Caco-2 (cell line): Measurements from ENCODE around the gene RNF133. TPM values are rescaled to one million over a fixed set of nuclear protein-coding genes. Genes with fewer than 3 reads are reported as not detected.

Experiments
- BruUV-seq: library from RNA; stranded (reverse); fragments of 400-500 nt; replicated peaks from 2 replicates; lab custom pipeline; 2021; lab: Mats Ljungman, UMichigan
- CTCF ChIA-PET: fragments of 300-600 bp; sonication (Branson Sonifier 250); formaldehyde crosslinking; loops from one replicate; lab custom pipeline; 2022; ENCODE audit warnings: antibody characterized with exemption; lab: Charles Lee
- POLR2A ChIA-PET: fragments of 300-600 bp; sonication (Branson Sonifier 250); formaldehyde crosslinking; loops from one replicate; lab custom pipeline; 2022; ENCODE audit warnings: antibody characterized with exemption; lab: Charles Lee
- DNase-seq, 2 experiments: peaks; one replicate each; pipeline versions ENCODE4 v3.0.0 to v3.0.0-alpha.2; 2020 to 2022
- H3K27me3 ChIP-seq: replicated peaks from 2 replicates; pipeline ENCODE4 v1.6.0; 2011; ENCODE audit warnings: low read length; ENCODE audit not compliant: control insufficient read depth, insufficient read depth
- H3K36me3 ChIP-seq: 2 replicates; pipeline ENCODE4 v1.5.1; 2011; ENCODE audit warnings: low read length; ENCODE audit not compliant: control insufficient read depth, insufficient read depth
- H3K4me1 ChIP-seq: fragments of 250-450 bp; sonication (Bioruptor Pico); 2 replicates; pipeline ENCODE4 v1.5.1; 2020; ENCODE audit warnings: mild to moderate bottlenecking
- H3K4me3 ChIP-seq: 2 replicates; pipeline ENCODE4 v1.5.1; 2011; ENCODE audit warnings: low read depth, mild to moderate bottlenecking, control low read depth, low read length
- H3K9me3 ChIP-seq: fragments of 250-450 bp; sonication (Bioruptor Pico); 2 replicates; pipeline ENCODE4 v1.5.1; 2020; ENCODE audit warnings: mild to moderate bottlenecking, moderate library complexity
- H3K27ac Mint-ChIP-seq: one replicate; pipeline ENCODE4 v1.8.0; 2022; ENCODE audit warnings: mixed read lengths; ENCODE audit not compliant: unreplicated experiment
- H3K27me3 Mint-ChIP-seq: one replicate; pipeline ENCODE4 v1.8.0; 2022; ENCODE audit warnings: mixed read lengths; ENCODE audit not compliant: insufficient read depth, unreplicated experiment
- H3K36me3 Mint-ChIP-seq: one replicate; pipeline ENCODE4 v1.8.0; 2022; ENCODE audit warnings: mild to moderate bottlenecking, mixed read lengths; ENCODE audit not compliant: insufficient read depth, unreplicated experiment
- H3K4me1 Mint-ChIP-seq: one replicate; pipeline ENCODE4 v1.8.0; 2022; ENCODE audit warnings: low read depth, mixed read lengths; ENCODE audit not compliant: unreplicated experiment
- H3K4me3 Mint-ChIP-seq: one replicate; pipeline ENCODE4 v1.8.0; 2022; ENCODE audit warnings: mild to moderate bottlenecking, moderate library complexity, mixed read lengths; ENCODE audit not compliant: unreplicated experiment
- H3K9me3 Mint-ChIP-seq: one replicate; pipeline ENCODE4 v1.8.0; 2022; ENCODE audit warnings: mixed read lengths; ENCODE audit not compliant: unreplicated experiment
- intact Hi-C: fragments of 100-400 bp; cut with micrococcal nuclease; formaldehyde crosslinking; loops from one replicate; pipeline ENCODE4 v1.10.0; 2022; ENCODE audit not compliant: unreplicated experiment
- total RNA-seq: library from RNA; stranded (reverse); gene quantifications from 2 replicates; pipeline ENCODE4 v1.2.3, GENCODE V29; 2022
- TF ChIP-seq, protein P1 (sequence below), 2 experiments: fragments of 200-600 bp in 1 of 2; IDR thresholded peaks; 1 replicate in 1 of 2; 2 replicates in 1 of 2; pipeline versions ENCODE4 v1.5.1 to v1.8.0; 2011 to 2022; ENCODE audit warnings: antibody characterized with exemption in 1 of 2, control low read depth in 1 of 2, inconsistent platforms in 1 of 2, low read depth in 1 of 2, low read length in 1 of 2, mild to moderate bottlenecking in 1 of 2, moderate library complexity in 1 of 2; ENCODE audit not compliant: insufficient read depth in 1 of 2, severe bottlenecking in 1 of 2, unreplicated experiment in 1 of 2

RNF133 gene
- total RNA-seq, 1 experiment from 2014 or later, result not detected

DNA sequence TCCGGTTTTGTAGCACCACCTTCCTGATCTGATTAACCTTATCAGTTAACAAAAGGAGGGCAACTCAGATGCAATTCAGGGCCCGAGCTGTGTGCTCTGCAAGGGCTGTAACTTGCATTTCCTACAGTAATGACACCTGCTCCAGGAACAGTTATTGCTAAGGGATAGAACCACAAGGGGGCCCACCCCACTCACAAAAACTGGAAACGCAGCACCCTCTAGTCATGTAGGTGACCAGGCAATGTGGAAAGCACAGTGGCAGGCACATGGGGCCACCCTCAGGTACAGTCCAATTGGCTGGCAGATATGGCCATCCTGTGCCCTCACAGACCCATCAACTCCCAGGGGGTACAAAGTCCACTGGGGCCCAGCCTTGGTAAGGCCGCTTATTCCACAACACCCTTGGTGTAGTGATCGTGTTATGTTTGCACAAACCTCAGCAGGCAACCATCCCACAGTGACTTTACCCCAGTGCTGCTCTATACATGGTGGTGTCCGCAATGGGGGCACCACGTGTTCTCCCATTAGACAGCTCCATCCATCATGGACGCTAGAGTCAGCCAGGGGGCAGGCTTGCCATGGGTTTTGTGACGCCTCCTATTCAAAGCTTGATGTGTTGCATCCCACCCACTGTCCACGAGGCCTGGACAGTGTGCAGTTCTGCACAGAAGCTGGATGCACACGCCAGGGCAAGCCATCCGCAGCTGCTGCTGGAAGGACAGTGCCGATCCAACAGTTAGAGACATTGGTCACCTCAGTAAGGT is 9.4 kb downstream of the RNF133 start:
- Mint-ChIP-seq H3K4me1 (no peaks in the 10 kb centered on the region), H3K27me3 (peaks cover 3% of the 10 kb centered on the region), H3K9me3 (peaks cover 17% of the 10 kb centered on the region), H3K27ac (no peak overlapping the region), H3K36me3 (no peaks in the 10 kb centered on the region), H3K4me3 (no peak overlapping the region)
- TF ChIP-seq, protein P1, sequence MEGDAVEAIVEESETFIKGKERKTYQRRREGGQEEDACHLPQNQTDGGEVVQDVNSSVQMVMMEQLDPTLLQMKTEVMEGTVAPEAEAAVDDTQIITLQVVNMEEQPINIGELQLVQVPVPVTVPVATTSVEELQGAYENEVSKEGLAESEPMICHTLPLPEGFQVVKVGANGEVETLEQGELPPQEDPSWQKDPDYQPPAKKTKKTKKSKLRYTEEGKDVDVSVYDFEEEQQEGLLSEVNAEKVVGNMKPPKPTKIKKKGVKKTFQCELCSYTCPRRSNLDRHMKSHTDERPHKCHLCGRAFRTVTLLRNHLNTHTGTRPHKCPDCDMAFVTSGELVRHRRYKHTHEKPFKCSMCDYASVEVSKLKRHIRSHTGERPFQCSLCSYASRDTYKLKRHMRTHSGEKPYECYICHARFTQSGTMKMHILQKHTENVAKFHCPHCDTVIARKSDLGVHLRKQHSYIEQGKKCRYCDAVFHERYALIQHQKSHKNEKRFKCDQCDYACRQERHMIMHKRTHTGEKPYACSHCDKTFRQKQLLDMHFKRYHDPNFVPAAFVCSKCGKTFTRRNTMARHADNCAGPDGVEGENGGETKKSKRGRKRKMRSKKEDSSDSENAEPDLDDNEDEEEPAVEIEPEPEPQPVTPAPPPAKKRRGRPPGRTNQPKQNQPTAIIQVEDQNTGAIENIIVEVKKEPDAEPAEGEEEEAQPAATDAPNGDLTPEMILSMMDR (IDR thresholded peaks at IDR 0.05; ENCODE audit: insufficient read depth in 1 of 2, low read depth in 1 of 2, low read length in 1 of 2, severe bottlenecking in 1 of 2, unreplicated experiment in 1 of 2), result no peak
- DNase-seq, result no peak
- Histone ChIP-seq H3K4me3 (no peak overlapping the region), H3K9me3 (peaks cover 8% of the 10 kb centered on the region; the same call in 1 of the 2 replicates), H3K36me3 (no peaks in the 10 kb centered on the region), H3K4me1 (no peaks in the 10 kb centered on the region), H3K27me3 (no peaks in the 10 kb centered on the region)
- ChIA-PET CTCF (no interaction called here), POLR2A (no interaction called here)
- BruUV-seq, result no TSS peak
- intact Hi-C loops, result no loop called here

DNA sequence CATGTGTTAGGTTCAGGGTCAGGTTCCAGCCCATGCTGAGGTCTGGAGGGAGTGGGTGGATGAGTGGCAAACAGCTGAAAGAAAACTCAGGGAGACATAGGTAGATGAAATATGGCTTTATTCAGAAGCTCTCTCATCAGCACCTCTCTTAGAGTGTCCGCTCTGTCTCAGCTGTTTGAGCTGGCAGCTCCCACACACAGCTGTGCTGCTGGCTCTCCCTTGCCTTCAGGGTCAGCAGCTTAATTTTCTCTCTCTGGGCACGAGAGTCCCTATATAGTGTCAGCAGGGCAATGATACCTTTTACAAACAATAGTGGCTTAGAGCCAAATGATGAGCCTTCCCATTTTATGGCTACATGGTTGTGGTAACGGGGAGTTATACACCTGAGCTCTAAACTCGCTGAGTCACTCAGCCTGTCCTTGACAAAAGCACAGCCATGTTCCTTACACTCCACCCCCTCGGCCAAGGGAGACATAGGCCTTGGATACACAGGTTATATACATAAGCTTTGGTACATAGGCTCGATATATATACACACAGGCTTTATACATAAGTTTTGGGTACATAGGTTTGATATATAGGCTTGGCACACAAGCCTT is 10.4 kb downstream of the RNF133 start:
- Mint-ChIP-seq H3K27ac (no peak overlapping the region), H3K9me3 (peaks cover 11% of the 10 kb centered on the region), H3K27me3 (no peaks in the 10 kb centered on the region), H3K4me1 (no peaks in the 10 kb centered on the region), H3K4me3 (no peak overlapping the region), H3K36me3 (no peaks in the 10 kb centered on the region)
- CTCF ChIA-PET, result no interaction called here
- POLR2A ChIA-PET, result no interaction called here
- no TSS peak for BruUV-seq
- no peak for DNase-seq
- intact Hi-C loops, result no loop called here
- Histone ChIP-seq H3K9me3 (peaks cover 8% of the 10 kb centered on the region; the same call in 1 of the 2 replicates), H3K27me3 (no peaks in the 10 kb centered on the region), H3K36me3 (no peaks in the 10 kb centered on the region), H3K4me1 (no peaks in the 10 kb centered on the region), H3K4me3 (no peak overlapping the region)
- TF ChIP-seq, protein P1 (IDR thresholded peaks at IDR 0.05; ENCODE audit: insufficient read depth in 1 of 2, low read depth in 1 of 2, low read length in 1 of 2, severe bottlenecking in 1 of 2, unreplicated experiment in 1 of 2), result no peak

DNA sequence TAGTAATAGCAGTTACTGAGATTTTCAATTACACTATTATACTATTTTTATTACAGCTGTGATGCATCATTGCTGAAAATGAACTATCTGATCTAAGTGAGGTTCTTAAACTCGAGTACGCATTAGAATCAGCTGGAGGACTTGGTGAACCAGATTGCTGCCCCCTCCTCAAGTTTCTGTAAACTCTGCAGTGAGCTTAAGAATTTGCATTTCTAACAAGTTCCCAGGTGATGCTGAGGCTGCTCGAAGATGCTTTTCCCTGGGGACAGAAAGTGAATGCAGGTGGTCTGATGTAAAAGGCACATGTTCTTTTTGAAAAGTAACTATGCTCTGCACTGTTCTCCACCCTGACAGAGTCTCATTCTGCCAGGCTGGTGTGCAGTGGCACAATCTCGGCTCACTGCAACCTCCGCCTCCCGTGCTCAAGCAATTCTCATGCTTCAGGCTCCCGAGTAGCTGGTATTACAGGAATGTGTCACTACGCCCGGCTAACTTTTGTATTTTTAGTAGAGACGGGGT is 12.5 kb downstream of the RNF133 start:
- Histone ChIP-seq H3K9me3 (no peaks in the 10 kb centered on the region), H3K4me1 (no peaks in the 10 kb centered on the region), H3K36me3 (no peaks in the 10 kb centered on the region), H3K4me3 (no peak overlapping the region), H3K27me3 (no peaks in the 10 kb centered on the region)
- Mint-ChIP-seq H3K4me3 (no peak overlapping the region), H3K36me3 (no peaks in the 10 kb centered on the region), H3K27me3 (no peaks in the 10 kb centered on the region), H3K27ac (no peak overlapping the region), H3K4me1 (no peaks in the 10 kb centered on the region), H3K9me3 (no peaks in the 10 kb centered on the region)
- TF ChIP-seq, protein P1 (IDR thresholded peaks at IDR 0.05; ENCODE audit: insufficient read depth in 1 of 2, low read depth in 1 of 2, low read length in 1 of 2, severe bottlenecking in 1 of 2, unreplicated experiment in 1 of 2), result no peak
- intact Hi-C loops, result no loop called here
- CTCF ChIA-PET, result no interaction called here
- no peak for DNase-seq
- no TSS peak for BruUV-seq
- POLR2A ChIA-PET, result no interaction called here
